NCI-H2107 treated with DMSO at 0.1 percent for 48 hours (cell line): ENCODE data around the gene BST2.

Experiments
- DNase-seq: peaks from one replicate; lab custom pipeline; 2025; ENCODE audit not compliant: unreplicated experiment; lab: John Stamatoyannopoulos, UW

BST2 gene

DNA sequence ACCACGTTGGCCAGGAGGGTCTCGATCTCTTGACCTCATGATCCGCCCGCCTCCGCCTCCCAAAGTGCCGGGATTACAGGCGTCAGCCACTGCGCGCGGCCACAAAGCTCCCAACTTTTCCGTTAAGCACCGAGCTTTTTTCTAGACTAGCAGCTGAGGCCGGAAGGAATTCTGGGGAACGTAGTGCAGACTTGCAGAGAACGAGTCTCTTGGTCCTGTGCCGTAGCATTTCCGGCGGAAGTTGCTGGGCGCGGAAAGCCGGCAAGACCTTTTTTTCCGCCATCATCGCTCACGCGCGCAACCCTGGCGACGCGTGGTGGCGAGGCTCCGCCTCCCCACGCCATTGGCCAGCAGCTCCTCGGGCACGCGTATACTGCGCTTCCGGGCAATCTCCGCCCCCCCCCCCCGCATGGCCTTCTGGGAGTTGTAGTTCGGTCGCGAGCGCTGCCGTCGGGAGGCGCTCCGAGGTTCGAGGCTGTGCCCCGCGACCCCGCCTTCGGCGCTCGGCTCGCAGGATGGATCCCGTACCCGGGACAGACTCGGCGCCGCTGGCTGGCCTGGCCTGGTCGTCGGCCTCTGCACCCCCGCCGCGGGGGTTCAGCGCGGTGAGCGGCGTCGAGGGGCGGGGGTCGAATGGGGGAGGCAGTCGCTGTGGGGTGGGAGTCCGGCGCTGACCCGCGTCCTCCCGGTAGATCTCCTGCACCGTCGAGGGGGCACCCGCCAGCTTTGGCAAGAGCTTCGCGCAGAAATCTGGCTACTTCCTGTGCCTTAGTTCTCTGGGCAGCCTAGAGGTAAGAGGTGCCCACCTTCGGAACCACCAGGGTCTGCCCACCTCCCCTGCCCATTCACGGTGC, 14.4 kb upstream of the BST2 start, which contains the start of gene MVB12A:
TSS of gene MVB12A (plus strand) at position 427 of the 854 bp plus-strand sequence. CDS start at position 516, 89 bp downstream.
- DNase-seq = peak; percentile 88

DNA sequence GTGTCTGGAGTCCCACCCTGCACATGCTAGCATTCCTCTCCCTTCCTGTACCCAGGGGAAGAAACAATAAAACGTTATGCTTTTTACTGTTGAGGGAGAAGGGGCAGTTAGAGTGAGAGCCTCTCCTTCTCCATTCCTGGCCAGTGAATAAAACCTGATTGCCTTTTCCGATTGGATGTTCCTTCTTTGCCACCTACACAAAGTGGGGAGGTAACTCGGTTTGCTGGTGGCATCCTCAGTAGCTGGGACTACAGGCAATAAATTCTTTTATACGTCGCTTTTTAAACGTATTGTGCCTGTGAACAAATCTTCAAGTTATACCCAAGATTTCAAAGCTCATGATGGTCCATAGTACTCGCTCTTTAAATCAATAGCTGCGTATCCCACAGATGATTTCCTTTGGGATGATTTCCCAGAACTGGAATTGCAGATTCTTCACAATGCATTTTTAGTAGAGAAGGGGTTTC, 13.8 kb upstream of the BST2 start:
- DNase-seq = no peak

DNA sequence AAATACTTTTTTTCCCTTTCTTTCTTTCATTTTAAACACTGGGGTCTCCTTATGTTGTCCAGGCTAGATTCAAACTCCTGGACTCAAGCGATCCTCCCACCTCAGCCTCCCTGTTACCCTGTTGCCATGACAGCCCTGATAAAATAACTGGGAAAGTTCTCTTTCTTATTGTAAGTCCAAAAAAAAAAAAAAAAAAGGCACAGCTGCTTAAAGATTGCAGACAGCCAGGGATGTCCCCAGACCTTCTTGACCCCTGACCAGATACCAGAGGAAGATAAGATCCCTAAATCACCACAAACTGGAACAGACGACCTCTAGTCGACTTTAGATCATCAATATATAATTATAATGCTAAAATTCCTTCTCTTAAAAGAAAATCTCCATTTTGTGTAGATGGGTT, 13.3 kb upstream of the BST2 start:
- DNase-seq = no peak

DNA sequence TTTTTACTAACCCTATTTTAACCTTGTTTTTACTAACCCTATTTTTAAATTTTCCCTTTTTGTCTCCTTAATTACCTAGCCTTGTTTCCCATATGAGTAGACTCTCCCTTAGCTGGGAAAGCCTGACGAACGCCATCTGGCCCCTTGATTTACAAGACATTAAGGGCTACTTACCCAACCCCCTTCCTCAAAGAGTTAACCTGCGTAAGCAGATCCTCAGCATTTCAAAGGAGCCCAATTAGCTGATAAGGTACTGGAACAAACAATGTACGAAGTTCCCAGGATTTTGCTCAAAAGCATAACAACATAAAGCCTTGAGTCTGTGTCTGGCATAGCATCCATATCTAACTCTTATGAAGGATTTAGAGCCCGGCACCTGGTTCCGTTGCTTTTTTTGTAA, 9.7 kb upstream of the BST2 start:
- DNase-seq = no peak

DNA sequence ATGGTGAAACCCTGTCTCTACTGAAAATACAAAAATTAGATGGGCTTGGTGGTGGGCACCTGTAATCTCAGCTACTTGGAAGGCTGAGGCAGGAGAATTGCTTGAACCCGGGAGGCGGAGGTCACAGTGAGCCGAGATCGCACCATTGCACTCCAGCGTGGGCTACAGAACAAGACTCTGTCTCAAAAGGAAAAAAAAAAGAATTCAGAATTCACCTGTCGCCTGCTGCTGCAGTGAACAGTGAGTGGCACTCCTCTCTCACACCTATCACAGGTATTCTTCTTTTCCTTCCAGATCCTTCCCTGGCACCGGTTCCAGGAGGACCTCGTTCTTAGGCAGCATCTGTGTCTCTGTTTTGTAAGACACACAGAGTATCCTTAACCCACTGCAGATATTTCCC, 8.7 kb upstream of the BST2 start:
- DNase-seq = no peak

DNA sequence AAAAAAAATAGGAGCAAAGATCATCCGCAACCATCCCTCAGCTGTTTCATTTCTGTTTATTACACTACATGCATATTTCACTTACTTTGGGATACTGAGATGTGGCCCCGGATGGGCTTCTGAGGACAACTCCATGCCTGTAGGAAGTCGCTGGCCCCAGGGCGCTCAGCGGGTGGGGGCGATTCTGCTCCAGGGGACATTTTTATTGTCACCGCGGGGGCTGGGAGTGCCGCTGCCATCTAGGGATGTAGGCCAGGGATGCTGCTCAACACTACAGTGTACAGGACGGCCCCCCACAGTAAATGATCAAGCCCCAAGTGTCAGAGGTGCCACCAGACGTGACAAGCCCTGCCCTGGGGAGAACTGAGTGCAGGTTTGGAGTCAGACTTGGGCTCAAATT, 6.4 kb upstream of the BST2 start:
- no peak for DNase-seq

DNA sequence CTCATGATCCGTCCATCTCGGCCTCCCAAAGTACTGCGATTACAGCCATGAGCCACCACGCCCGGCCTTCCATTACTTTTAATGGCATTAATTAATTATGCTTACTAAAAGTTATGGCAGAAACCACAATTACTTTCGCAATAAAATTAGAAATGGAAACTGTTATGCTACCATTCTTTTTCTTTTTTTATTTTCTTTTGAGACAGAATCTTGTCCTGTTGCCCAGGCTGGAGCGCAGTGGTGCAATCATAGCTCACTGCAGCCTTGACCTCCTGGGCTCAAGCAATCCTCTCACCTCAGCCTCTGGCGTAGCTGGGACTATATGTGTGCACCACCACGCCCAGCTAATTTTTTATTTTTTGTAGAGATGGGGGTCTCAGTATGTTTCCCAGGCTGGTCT, 4.6 kb upstream of the BST2 start:
- DNase-seq = no peak

DNA sequence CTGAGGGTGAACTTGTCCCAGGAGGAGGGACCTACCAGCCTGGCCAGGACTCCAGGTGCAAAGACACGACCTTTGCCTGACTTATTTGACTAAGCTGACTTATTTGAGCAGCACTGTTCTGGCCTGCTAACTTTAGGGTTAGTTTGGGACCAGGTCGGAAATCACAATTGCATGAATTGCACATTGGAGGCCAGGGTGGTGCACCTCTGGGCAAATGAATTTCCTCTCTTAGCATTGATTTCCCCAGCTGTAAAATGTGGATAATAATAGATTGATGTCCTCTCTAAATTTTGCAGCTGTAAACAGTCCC, 1.4 kb upstream of the BST2 start:
- no peak for DNase-seq

DNA sequence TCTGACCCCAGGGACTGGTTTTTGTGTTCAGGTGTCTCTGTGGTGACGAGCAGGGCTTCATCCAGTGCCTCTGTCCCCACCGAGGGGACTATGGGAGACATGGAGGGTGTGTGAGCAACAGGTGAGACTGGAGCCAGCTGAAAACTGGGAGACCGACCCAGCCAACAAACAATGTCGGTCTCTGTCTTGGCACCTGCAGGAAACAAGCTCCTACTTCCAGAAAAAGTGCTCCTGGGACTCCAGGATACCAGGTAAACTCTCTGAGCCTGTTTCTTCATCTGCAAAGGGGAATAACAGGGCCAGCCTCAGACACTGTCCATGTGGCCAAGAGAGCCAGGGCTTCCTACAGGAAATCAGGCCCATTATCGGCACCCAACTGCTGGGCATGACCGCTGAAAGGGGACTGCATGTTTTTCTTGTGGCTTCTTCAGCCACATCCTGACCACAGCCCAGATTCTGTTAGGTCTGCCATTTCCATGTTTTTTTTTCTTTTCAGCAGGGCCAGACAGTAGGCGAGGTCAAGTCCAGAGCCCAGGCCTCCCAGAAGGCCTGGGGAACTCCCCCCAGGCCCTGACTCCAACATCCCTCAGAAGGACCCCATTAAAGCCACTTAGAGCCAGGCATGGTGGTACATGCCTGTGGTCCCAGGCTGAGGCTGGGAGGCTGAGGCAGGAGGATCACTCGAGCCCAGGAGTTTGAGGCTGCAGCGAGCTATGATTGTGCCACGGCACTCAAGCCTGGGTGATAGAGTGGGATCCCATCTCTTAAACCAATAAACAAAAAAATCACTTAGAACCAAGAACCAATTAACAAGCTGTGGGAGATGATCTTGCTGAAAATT, 836 bp upstream of the BST2 start:
- DNase-seq = no peak

DNA sequence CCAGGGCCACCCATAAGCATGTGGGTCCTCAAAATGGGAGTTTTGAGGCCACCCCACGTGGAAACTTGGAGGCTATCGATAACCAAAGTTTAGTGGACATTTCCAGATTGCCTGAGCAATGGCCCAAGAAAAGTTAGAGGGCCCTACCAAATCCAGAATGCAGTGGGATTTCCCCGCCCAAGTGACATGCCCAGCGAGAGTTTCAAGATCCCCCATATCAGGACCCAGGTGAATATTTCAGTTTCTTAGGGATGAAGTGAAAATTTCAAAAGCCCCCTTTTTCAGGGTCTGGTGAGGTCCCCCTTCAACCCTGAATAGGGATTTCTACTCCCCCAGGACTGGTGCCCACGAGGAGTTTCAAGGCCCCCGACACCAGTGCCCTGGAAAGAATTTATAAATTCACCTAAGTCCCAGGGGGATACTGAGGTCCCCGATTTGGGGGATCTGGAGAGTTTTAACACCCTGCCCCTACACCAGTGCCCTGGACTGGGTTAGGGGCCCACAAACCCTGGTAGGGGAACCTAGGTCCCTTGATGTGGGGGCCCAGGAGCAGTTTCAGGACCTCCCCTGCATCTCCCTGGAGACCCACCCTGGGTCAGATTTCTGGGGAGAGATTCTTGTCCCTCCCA, 695 bp downstream of the BST2 start:
- no peak for DNase-seq

DNA sequence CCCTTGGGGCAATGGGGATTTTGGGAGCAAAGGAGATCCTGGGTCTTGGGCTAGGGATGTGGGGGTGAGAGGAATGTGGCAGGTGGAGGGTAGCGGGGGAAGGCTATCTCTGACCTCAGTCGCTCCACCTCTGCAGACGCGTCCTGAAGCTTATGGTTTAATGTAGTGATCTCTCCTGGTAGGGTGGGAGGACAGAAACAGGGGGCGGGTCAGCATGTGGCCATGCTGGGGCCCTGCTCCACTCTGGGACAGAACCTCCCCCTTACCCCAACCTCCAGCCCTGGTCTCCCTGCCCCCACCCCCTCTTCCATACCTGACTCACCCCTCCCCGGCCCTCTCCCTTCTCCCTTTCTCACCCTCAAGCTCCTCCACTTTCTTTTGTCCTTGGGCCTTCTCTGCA, 1.4 kb downstream of the BST2 start:
- no peak for DNase-seq

DNA sequence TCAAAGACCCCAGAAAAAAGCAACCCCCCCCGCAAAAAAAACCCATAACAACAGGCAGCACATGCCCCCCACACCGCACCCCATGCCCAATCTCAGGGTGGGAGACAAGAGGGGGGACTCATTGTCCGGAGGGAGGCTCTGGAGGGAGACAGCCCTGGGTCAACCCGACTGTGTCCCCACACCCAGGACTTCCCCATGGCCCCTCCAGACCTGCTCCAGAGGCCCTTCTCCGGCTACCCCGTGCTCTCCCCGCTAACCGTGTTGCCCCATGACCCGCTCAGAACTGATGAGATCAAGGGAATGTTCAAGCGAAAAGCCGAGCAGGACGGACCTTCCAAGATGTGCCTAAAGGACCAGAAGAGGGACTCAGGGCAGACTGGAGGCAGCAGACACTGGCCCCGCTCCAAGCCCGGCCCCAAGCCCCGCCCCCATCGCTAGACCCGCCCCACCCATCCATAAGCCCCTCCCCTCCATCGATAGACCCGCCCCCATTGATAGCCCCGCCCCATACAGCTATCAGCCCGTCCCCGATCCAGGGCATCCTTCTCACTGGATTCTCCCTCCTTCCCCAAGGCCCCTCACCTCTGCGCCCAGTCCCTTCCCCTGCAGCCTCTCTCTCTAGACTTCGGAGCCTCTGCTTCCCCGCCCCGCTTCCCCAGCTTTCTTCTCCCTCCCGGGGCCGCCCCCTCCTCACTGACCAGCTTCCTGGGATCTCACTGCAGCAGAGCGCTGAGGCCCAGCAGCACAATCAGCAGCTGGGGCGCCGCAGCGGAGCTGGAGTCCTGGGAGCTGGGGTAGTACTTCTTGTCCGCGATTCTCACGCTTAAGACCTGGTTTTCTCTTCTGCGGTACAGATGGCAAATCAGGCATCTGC, 2.2 kb downstream of the BST2 start:
- DNase-seq = no peak

DNA sequence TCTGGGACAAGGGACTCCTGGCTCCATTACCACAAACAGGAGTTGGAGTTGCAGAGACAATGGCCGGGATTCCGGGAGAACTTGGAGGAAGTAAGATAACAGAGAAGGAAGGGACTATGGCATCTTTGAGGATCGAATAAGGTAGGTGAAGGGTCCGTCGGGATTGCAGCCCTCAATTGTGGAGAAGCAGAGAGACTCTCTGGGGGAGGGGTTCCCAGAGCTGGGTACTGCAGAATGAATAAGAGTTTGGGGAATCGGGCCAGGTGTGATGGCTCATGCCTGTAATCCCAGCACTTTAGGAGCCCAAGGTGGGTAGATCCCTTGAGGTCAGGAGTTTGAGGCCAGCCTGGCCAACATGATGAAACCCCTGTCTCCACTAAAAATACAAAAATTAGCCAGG, 3.8 kb downstream of the BST2 start:
- no peak for DNase-seq

DNA sequence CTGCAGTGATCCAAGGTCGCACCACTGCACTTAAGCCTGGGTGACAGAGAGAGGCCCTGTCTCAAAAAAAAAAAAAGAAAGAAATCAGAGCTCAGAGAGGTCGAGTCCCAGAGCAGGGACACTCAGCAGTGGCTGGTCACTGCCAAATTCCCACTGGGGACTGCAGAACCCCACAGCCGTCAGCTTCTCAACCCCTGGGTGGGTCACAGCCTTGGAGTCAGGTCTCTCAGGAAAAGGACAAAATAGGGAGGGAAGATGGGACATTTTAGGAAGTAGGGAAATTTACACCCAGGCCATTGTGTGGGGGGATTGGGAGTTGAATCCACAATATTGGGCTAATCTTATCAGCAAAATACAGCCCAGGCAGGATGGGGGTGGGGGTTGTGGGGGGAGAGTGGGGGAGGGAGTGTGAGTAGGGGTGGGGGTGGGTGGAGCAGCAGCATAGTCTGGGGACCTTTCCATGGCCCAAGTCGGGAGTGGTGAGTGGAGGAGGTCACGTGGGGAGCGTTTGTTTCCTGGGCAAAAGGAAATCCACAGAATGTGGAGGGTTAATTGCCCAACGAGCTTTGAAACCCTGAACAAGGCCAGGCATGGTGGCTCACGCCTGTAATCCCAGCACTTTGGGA, 6.4 kb downstream of the BST2 start:
- no peak for DNase-seq

DNA sequence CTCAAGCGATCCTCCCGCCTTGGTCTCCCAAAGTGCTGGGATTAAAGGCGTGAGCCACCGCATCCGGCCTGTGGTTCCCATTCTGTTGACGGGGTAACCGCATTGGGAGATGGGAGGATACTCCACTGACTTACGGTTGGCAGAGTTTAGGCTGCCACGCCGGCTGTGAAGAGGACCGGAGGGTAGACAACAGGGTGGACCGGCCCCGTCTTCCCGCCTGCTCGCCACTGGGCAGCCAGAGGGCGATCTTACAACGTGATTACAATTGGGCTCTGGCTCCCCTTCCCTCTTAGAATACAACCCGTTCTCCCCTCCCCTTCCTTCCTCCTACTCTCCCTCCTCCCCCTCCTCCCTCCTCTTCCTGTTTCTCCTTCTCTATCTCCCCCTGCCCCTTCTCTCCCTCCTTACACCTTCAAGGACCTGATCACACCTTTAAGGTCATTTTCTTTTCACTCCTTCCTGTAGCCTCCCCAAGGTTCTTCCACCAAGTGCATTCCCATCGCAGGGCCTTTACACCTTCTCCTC, 10.5 kb downstream of the BST2 start:
- DNase-seq = no peak

DNA sequence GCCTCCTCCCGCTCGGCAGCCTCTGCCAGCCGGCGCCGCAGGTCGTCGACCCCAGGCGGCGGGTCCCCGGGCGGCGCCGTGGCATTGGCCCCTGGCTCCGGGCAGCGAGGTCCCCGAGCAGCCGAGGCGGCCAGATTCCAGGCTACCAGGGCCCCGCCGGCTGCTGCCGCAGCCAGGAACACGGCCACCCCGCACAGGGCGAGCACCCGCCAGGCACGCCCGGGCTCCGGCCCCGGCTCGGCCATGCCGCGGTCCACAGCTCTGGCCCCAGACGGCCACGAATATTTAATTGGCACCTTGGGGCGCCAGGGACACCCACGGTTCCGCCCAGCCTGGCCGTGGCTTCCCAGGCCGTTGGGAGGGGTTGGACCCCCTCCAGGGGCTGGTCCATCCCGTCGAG, 11.5 kb downstream of the BST2 start, which contains the start of gene CCDC194:
TSS of gene CCDC194 (minus strand) at position 283 of the 400 bp plus-strand sequence. CDS start at position 245, 38 bp downstream.
- no peak for DNase-seq

DNA sequence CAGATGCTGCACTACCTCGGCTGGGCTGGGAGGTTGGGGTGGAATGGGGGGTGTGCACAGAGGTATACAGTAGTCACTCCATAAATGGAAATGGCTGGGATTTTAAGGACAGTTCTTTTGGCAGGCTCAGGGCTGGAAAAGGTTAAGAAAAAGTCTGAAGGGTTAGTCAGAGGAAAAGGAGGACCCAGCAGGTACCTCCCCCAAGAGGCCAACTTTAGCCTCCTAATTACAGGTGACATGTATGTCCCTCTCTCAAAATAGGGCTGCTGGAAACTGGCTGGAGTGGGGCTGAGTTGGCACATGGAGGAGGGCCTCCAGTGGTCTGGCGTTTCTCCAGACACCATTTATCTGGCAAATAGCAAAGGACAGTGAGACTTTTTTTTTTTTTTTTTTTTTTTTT, 12.4 kb downstream of the BST2 start:
- no peak for DNase-seq

DNA sequence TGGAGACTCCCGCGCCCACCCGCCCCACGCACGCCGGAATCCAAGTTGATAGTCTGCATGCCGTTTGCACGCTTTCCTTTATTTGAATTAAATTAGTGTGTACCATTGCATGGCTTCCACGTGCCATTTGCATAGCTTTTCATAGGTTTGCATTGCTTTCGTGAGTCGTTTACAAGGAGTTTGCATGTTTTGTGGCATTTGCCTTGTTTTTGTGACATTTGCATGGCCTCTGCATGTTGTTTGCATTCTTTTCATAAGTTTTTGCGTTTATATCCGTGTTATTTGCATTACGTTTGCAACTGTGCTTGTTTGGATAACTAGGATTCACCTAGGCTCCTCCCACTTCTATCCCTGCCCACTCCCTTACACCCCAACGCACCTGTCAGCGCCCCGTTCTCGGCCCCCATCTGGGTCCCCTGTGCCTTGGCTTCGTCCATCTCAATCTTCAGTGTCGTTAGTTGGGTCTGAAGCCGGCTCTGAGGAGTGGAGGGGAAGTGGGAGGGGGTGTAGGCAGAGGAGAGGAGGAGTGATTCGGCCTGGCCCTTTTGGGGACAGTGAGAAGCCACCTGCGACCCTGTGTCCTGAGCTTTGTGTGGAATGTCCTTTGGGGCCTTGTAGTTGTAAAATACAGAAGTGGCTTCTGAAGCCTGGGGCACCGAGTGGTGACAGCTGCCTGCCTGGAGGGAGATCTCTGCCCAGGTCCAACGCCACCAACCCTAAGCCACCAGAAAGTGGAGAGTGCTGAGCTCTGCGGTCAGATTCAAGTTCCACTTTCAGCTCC, 13.9 kb downstream of the BST2 start:
- DNase-seq = no peak

DNA sequence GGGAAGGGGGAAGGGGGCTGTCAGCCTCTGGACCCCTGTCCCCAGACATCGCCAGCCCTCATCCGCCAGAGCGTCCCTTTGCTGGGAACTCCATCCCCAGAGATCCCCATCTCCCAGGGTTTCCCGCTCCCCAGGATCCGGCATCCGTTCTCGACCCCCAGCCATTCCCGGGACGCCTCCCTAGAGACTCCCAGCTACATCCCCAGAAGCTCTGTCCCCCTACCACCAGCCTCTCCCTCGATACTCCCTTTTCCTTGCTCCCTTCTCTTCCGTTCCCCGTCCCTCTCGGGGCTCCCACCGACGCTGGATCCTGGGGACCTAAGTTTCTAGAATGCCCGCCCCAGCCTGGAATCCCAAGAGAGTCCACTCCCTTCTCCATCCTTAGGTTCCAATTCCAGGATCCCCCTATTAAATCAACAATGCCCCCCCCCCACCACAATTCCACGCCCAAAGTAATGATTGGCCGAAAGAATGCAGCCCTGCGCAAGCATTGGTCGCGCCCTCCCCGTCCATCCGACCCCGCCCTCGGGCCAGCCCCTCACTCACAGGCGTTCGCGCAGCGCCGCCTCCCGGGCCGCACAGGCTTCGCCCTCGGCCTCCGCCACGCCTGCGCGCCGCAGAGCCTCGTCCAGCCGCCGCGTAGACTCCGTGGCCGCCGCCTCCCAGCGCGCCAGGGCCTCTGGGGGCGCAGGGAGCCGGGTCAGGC, 14.6 kb downstream of the BST2 start:
- peak; percentile 36 for DNase-seq
